WTC11 (cell line): ENCODE data around the gene KAZN. TPM values are rescaled to one million over a fixed set of nuclear protein-coding genes. Genes with fewer than 3 reads are reported as not detected.

Experiments used
- ATAC-seq: fragments of 200-7000 bp; cut with Tn5 transposase; 2 replicates; pipeline ENCODE4 v1.10.0; 2021; ENCODE audit warnings: mild to moderate bottlenecking, moderate library complexity
- CTCF ChIA-PET: fragments of 300-600 bp; sonication (Branson Sonifier 250); formaldehyde crosslinking; loops from one replicate; lab custom pipeline; 2021; ENCODE audit warnings: antibody characterized with exemption; lab: Charles Lee
- POLR2A ChIA-PET: fragments of 350-600 bp; sonication (Branson Sonifier 250); formaldehyde crosslinking; loops from one replicate; lab custom pipeline; 2021; ENCODE audit warnings: antibody characterized with exemption; lab: Charles Lee
- DNase-seq: peaks from one replicate; pipeline ENCODE4 v3.0.0; 2021; ENCODE audit warnings: low spot score
- H3K27ac Mint-ChIP-seq: 2 replicates; pipeline ENCODE4 v1.8.0; 2021; ENCODE audit warnings: mixed read lengths
- H3K27me3 Mint-ChIP-seq: 2 replicates; pipeline ENCODE4 v1.8.0; 2021; ENCODE audit warnings: low read depth, mild to moderate bottlenecking, moderate library complexity, mixed read lengths
- H3K36me3 Mint-ChIP-seq: 2 replicates; pipeline ENCODE4 v1.8.0; 2021; ENCODE audit warnings: mixed read lengths
- H3K4me1 Mint-ChIP-seq: 2 replicates; pipeline ENCODE4 v1.8.0; 2022; ENCODE audit warnings: mixed read lengths
- H3K4me3 Mint-ChIP-seq: 2 replicates; pipeline ENCODE4 v1.8.0; 2021; ENCODE audit warnings: mild to moderate bottlenecking, moderate library complexity, mixed read lengths
- H3K9me3 Mint-ChIP-seq: 2 replicates; pipeline ENCODE4 v1.8.0; 2021; ENCODE audit warnings: mixed read lengths
- ATF1 ChIP-seq: sonication (generic); formaldehyde crosslinking; IDR thresholded peaks from 2 replicates; pipeline ENCODE4 v1.8.1; 2023; ENCODE audit warnings: mild to moderate bottlenecking, moderate library complexity, missing genetic modification reagents
- CBFB ChIP-seq: sonication (generic); formaldehyde crosslinking; IDR thresholded peaks from 2 replicates; pipeline ENCODE4 v1.8.1; 2022; ENCODE audit warnings: mild to moderate bottlenecking, low read depth, missing genetic modification reagents
- CREM ChIP-seq: sonication (generic); formaldehyde crosslinking; IDR thresholded peaks from 2 replicates; pipeline ENCODE4 v1.8.1; 2022; ENCODE audit warnings: mild to moderate bottlenecking, missing genetic modification reagents, moderate library complexity
- EMX1 ChIP-seq: fragments of 250-450 bp; sonication (Bioruptor Pico); IDR thresholded peaks from 2 replicates; pipeline ENCODE4 v1.8.0; 2021; ENCODE audit warnings: mild to moderate bottlenecking
- JAZF1 ChIP-seq: fragments of 250-450 bp; sonication (Bioruptor Pico); IDR thresholded peaks from 2 replicates; pipeline ENCODE4 v1.9.0; 2021; ENCODE audit warnings: moderate library complexity, mild to moderate bottlenecking, inconsistent platforms
- MLX ChIP-seq: sonication (generic); formaldehyde crosslinking; IDR thresholded peaks from 2 replicates; pipeline ENCODE4 v1.8.1; 2023; ENCODE audit warnings: mild to moderate bottlenecking, missing genetic modification reagents, moderate library complexity
- MYBL2 ChIP-seq: sonication (generic); formaldehyde crosslinking; IDR thresholded peaks from 2 replicates; pipeline ENCODE4 v1.8.1; 2023; ENCODE audit warnings: mild to moderate bottlenecking, moderate library complexity, missing genetic modification reagents
- NFYB ChIP-seq: sonication (generic); formaldehyde crosslinking; conservative IDR thresholded peaks from 2 replicates; pipeline ENCODE4 v1.8.0; 2022; ENCODE audit warnings: low read depth, missing genetic modification reagents
- PRRX2 ChIP-seq: fragments of 250-450 bp; sonication (Bioruptor Pico); IDR thresholded peaks from 2 replicates; pipeline ENCODE4 v1.8.0; 2021; ENCODE audit warnings: mild to moderate bottlenecking
- RORB ChIP-seq: fragments of 250-450 bp; sonication (Bioruptor Pico); IDR thresholded peaks from 2 replicates; pipeline ENCODE4 v1.9.0; 2021; ENCODE audit warnings: mild to moderate bottlenecking
- SOX15 ChIP-seq: fragments of 250-450 bp; sonication (Bioruptor Pico); IDR thresholded peaks from 2 replicates; pipeline ENCODE4 v1.9.0; 2021; ENCODE audit warnings: mild to moderate bottlenecking
- TCF7 ChIP-seq: sonication (generic); formaldehyde crosslinking; IDR thresholded peaks from 2 replicates; pipeline ENCODE4 v1.8.0; 2022; ENCODE audit warnings: mild to moderate bottlenecking, low read depth, missing genetic modification reagents, moderate library complexity
- TEAD1 ChIP-seq: sonication (generic); formaldehyde crosslinking; IDR thresholded peaks from 2 replicates; pipeline ENCODE4 v1.8.0; 2022; ENCODE audit warnings: mild to moderate bottlenecking, missing genetic modification reagents
- TEAD4 ChIP-seq: sonication (generic); formaldehyde crosslinking; IDR thresholded peaks from 2 replicates; pipeline ENCODE4 v1.8.0; 2022; ENCODE audit warnings: mild to moderate bottlenecking, missing genetic modification reagents
- USF1 ChIP-seq: sonication (generic); formaldehyde crosslinking; IDR thresholded peaks from 2 replicates; pipeline ENCODE4 v1.8.0; 2022; ENCODE audit warnings: mild to moderate bottlenecking, missing genetic modification reagents
- ZNF281 ChIP-seq: sonication (generic); formaldehyde crosslinking; IDR thresholded peaks from 2 replicates; pipeline ENCODE4 v1.8.0; 2023; ENCODE audit warnings: mild to moderate bottlenecking, missing genetic modification reagents
- ZNF416 ChIP-seq: fragments of 250-450 bp; sonication (Bioruptor Pico); IDR thresholded peaks from 2 replicates; pipeline ENCODE4 v1.9.0; 2021; ENCODE audit warnings: mild to moderate bottlenecking, inconsistent platforms
- ZNF423 ChIP-seq: fragments of 250-450 bp; sonication (Bioruptor Pico); IDR thresholded peaks from 2 replicates; pipeline ENCODE4 v2.1.2; 2022; ENCODE audit warnings: mild to moderate bottlenecking, moderate library complexity
- ZNF671 ChIP-seq: fragments of 250-450 bp; sonication (Bioruptor Pico); IDR thresholded peaks from 2 replicates; pipeline ENCODE4 v1.8.0; 2021; ENCODE audit warnings: mild to moderate bottlenecking
- ZSCAN18 ChIP-seq: fragments of 250-450 bp; sonication (Bioruptor Pico); IDR thresholded peaks from 2 replicates; pipeline ENCODE4 v2.1.2; 2022; ENCODE audit warnings: mild to moderate bottlenecking, moderate library complexity
- total RNA-seq: library from RNA; stranded (reverse); gene quantifications from 3 replicates; pipeline ENCODE4 v1.2.3, GENCODE V29; 2021
- TF ChIP-seq, protein P1 (sequence below): fragments of 250-450 bp; sonication (Bioruptor Pico); IDR thresholded peaks from 2 replicates; pipeline ENCODE4 v1.9.0; 2021; ENCODE audit warnings: mild to moderate bottlenecking
- TF ChIP-seq, protein P2 (sequence below): sonication (generic); formaldehyde crosslinking; conservative IDR thresholded peaks from 2 replicates; pipeline ENCODE4 v1.8.1; 2023; ENCODE audit warnings: mild to moderate bottlenecking, low read depth, missing genetic modification reagents, moderate library complexity

The KAZN gene
- total RNA-seq, 1 experiment from 2014 or later = 19.9 TPM

GRCh38 chr1:14881775-14882672, 283.5 kb downstream of the KAZN start:
- no peak for ATAC-seq
- Mint-ChIP-seq H3K9me3 (no peaks in the 10 kb centered on the region), H3K36me3 (no peaks in the 10 kb centered on the region), H3K27ac (no peak overlapping the region)
- TF ChIP-seq, protein P1, sequence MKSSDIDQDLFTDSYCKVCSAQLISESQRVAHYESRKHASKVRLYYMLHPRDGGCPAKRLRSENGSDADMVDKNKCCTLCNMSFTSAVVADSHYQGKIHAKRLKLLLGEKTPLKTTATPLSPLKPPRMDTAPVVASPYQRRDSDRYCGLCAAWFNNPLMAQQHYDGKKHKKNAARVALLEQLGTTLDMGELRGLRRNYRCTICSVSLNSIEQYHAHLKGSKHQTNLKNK (CRISPR knock-in tag) = no peak
- TF ChIP-seq JAZF1 (CRISPR knock-in tag) = no peak
- TF ChIP-seq SOX15 (CRISPR knock-in tag) = no peak
- TF ChIP-seq TEAD4 = no peak
- TF ChIP-seq, protein P2, sequence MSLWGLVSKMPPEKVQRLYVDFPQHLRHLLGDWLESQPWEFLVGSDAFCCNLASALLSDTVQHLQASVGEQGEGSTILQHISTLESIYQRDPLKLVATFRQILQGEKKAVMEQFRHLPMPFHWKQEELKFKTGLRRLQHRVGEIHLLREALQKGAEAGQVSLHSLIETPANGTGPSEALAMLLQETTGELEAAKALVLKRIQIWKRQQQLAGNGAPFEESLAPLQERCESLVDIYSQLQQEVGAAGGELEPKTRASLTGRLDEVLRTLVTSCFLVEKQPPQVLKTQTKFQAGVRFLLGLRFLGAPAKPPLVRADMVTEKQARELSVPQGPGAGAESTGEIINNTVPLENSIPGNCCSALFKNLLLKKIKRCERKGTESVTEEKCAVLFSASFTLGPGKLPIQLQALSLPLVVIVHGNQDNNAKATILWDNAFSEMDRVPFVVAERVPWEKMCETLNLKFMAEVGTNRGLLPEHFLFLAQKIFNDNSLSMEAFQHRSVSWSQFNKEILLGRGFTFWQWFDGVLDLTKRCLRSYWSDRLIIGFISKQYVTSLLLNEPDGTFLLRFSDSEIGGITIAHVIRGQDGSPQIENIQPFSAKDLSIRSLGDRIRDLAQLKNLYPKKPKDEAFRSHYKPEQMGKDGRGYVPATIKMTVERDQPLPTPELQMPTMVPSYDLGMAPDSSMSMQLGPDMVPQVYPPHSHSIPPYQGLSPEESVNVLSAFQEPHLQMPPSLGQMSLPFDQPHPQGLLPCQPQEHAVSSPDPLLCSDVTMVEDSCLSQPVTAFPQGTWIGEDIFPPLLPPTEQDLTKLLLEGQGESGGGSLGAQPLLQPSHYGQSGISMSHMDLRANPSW (CRISPR knock-in tag) = no peak
- TF ChIP-seq ATF1 (CRISPR knock-in tag) = no peak
- no peak for TF ChIP-seq RORB (CRISPR knock-in tag)
- no peak for TF ChIP-seq MYBL2
- TF ChIP-seq, all 79 proteins: peak for 0
- H3K27me3 Mint-ChIP-seq = no peaks in the 10 kb centered on the region
- H3K4me3 Mint-ChIP-seq = no peak overlapping the region
- peaks cover 18% of the 10 kb centered on the region for H3K4me1 Mint-ChIP-seq
- POLR2A ChIA-PET = no interaction called here
- no peak for DNase-seq
- CTCF ChIA-PET = interaction anchor here (0.8 to 0.9 kb wide), 2 partner anchors 9 to 103 kb away, joined by 3 to 4 read pairs; no protein-coding TSS in a partner anchor

- H3K27ac Mint-ChIP-seq = no peak overlapping the region
- peaks cover 20% of the 10 kb centered on the region for H3K4me1 Mint-ChIP-seq
- POLR2A ChIA-PET = no interaction called here
- no peaks in the 10 kb centered on the region for H3K9me3 Mint-ChIP-seq
- no peaks in the 10 kb centered on the region for H3K36me3 Mint-ChIP-seq
- no peak for TF ChIP-seq ZNF416 (CRISPR knock-in tag)
- TF ChIP-seq CREM (CRISPR knock-in tag) = no peak
- TF ChIP-seq ZNF671 = no peak
- no peak for TF ChIP-seq EMX1
- no peak for TF ChIP-seq NFYB (CRISPR knock-in tag)
- TF ChIP-seq, protein P1 (CRISPR knock-in tag) = no peak
- no peak for TF ChIP-seq ZNF423
- TF ChIP-seq USF1 = no peak
- TF ChIP-seq RORB (CRISPR knock-in tag) = no peak
- DNase-seq (no peak), ATAC-seq (no peak)
- no peaks in the 10 kb centered on the region; the same call in 1 of the 2 replicates for H3K27me3 Mint-ChIP-seq
- H3K4me3 Mint-ChIP-seq = no peak overlapping the region
- CTCF ChIA-PET = no interaction called here
Observed at GRCh38 chr1:14884614-14885175, 286.2 kb downstream of the KAZN start.

GRCh38 chr1:14887044-14887566, 288.6 kb downstream of the KAZN start:
- Mint-ChIP-seq H3K4me3 (no peak overlapping the region), H3K4me1 (peaks cover 15% of the 10 kb centered on the region), H3K9me3 (no peaks in the 10 kb centered on the region), H3K27ac (no peak overlapping the region), H3K27me3 (no peaks in the 10 kb centered on the region; the same call in 1 of the 2 replicates), H3K36me3 (no peaks in the 10 kb centered on the region)
- TF ChIP-seq TCF7 (CRISPR knock-in tag) (no peak), CBFB (CRISPR knock-in tag) (no peak), ZSCAN18 (CRISPR knock-in tag) (no peak), CREM (CRISPR knock-in tag) (no peak), MLX (no peak), TEAD1 (CRISPR knock-in tag) (no peak), ZNF281 (CRISPR knock-in tag) (no peak), PRRX2 (no peak)
- POLR2A ChIA-PET = no interaction called here
- CTCF ChIA-PET = no interaction called here
- DNase-seq (no peak), ATAC-seq (no peak)
